ENCODE measurements around the gene TCEAL8. TPM values are rescaled to one million over a fixed set of nuclear protein-coding genes. Genes with fewer than 3 reads are reported as not detected.

TCEAL8 gene
- total and polyA plus RNA-seq, 2 of the 8 experiments (the other 6 are each of a cell fraction or from before 2014, with no cell fraction given): 47.2 to 82.2 TPM

DNA sequence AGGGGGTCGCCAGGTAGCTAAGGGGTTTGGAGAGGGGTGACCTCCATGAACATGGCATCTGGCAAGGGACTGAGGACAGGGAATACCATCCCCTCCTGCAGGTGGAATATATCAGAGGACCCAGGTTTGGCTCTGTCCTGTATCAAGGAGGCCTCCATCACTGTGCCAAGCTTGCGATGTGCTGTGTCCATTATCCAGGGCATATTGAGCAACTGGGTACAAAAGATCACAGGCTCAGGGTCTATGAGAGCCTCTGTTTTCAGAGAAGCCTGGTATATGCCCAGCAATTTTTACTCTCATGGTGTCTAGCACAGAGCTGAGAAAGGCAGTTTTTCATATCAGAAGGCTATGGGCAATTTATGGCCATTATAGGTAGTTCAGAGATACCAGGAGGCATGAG lies 38.2 kb upstream of the TCEAL8 start:
- Histone ChIP-seq H2BK20ac (ENCODE audit: low read length) (no peak overlapping the region), H4K5ac (ENCODE audit: insufficient read length, low read depth, low read length) (no peak overlapping the region)

More for the DNA sequence above, 38.2 kb upstream of the TCEAL8 start:
- H3K9me3 ChIP-seq (ENCODE audit: insufficient read depth in 2 of 2, low read depth in 1 of 2, low read length in 1 of 2): no peaks in the 10 kb centered on the region
- H3K27me3 ChIP-seq (replicated peaks in 1 of 4; ENCODE audit: control insufficient read depth in 3 of 4, extremely low read depth in 1 of 4, insufficient read depth in 3 of 4, low read length in 3 of 4): peaks cover 0 to 4% (median 1%) of the 10 kb centered on the region in 4 experiments; a peak in 2 of 7 replicates
- H3K27ac ChIP-seq (ENCODE audit: low read depth, low read length): no peak overlapping the region
- no peak for TF ChIP-seq CREB1 (IDR thresholded peaks at IDR 0.05)
- TF ChIP-seq POU5F1 (IDR thresholded peaks at IDR 0.05; ENCODE audit: low read depth, low read length): no peak
- TF ChIP-seq YY1 (IDR thresholded peaks at IDR 0.05; ENCODE audit: low read depth, low read length): no peak
- TF ChIP-seq HDAC2 (IDR thresholded peaks at IDR 0.05; ENCODE audit: borderline replicate concordance in 1 of 2, low read depth in 2 of 2, low read length in 2 of 2): no peak
- TF ChIP-seq CHD2 (IDR thresholded peaks at IDR 0.05; ENCODE audit: low read length): no peak
- TF ChIP-seq GTF2F1 (IDR thresholded peaks at IDR 0.05; ENCODE audit: borderline replicate concordance, low read depth, low read length): no peak
- TF ChIP-seq, protein P1, sequence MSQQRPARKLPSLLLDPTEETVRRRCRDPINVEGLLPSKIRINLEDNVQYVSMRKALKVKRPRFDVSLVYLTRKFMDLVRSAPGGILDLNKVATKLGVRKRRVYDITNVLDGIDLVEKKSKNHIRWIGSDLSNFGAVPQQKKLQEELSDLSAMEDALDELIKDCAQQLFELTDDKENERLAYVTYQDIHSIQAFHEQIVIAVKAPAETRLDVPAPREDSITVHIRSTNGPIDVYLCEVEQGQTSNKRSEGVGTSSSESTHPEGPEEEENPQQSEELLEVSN (IDR thresholded peaks at IDR 0.05): no peak
- TF ChIP-seq SP1 (IDR thresholded peaks at IDR 0.05; ENCODE audit: low read depth, low read length): no peak
- TF ChIP-seq PHF8 (conservative IDR thresholded peaks at IDR 0.05; ENCODE audit: low read depth, low read length): no peak
- no peak overlapping the region for H3K4ac ChIP-seq (replicated peaks; ENCODE audit: insufficient read length, low read depth, low read length)
- H4K8ac ChIP-seq (ENCODE audit: extremely low read depth, insufficient read depth, low read length): no peak overlapping the region
- ChIA-PET CTCF (ENCODE audit: partially characterized antibody) (no interaction called here), POLR2A (ENCODE audit: partially characterized antibody) (no interaction called here)
- no peaks in the 10 kb centered on the region for H3K36me3 ChIP-seq (ENCODE audit: control insufficient read depth in 2 of 4, insufficient read depth in 4 of 4, low read length in 3 of 4)
- H2BK120ac ChIP-seq (replicated peaks; ENCODE audit: low read depth, low read length): no peak overlapping the region
- DNase-seq (ENCODE audit: low read depth in 1 of 2, low spot score in 2 of 2) (no peak), FAIRE-seq (no peak)
- H4K20me1 ChIP-seq (replicated peaks in 1 of 2; ENCODE audit: control insufficient read depth in 1 of 2, insufficient read depth in 2 of 2, low read length in 2 of 2): no peaks in the 10 kb centered on the region
- H3K79me2 ChIP-seq (ENCODE audit: control insufficient read depth in 1 of 2, insufficient read depth in 2 of 2, low read length in 2 of 2): no peaks in the 10 kb centered on the region
- H2BK12ac ChIP-seq (ENCODE audit: low read depth, low read length): no peak overlapping the region
- H2BK15ac ChIP-seq (ENCODE audit: low read length): no peak overlapping the region
- H2AFZ ChIP-seq (ENCODE audit: low read length): no peak overlapping the region
- no peak overlapping the region for H3K4me2 ChIP-seq (ENCODE audit: insufficient read depth in 1 of 2, low read depth in 2 of 2, low read length in 2 of 2)
- H3K9ac ChIP-seq (replicated peaks in 1 of 4; ENCODE audit: extremely low read depth in 1 of 4, low read depth in 3 of 4, low read length in 3 of 4): no peak overlapping the region
- H4K91ac ChIP-seq (replicated peaks; ENCODE audit: insufficient read length, low read length): no peak overlapping the region
- H3K23me2 ChIP-seq (ENCODE audit: low read depth, low read length): no peaks in the 10 kb centered on the region
- H2BK5ac ChIP-seq (ENCODE audit: low read depth, low read length): no peak overlapping the region
- WGBS, 2 experiments (ENCODE audit: extremely low coverage in 1 of 2, insufficient coverage in 1 of 2, insufficient read length in 1 of 2, insufficient replicate concordance in 2 of 2, low coverage in 1 of 2, low lambda C conversion rate in 2 of 2, missing lambda C conversion rate in 1 of 2): 95% methylated on average over 2 of the region's 2 CpGs; no CpG with 5 or more reads in 1 of the 2 experiments
- no peak overlapping the region for H3K18ac ChIP-seq (ENCODE audit: extremely low read depth, low read length)
- H3K23ac ChIP-seq (ENCODE audit: insufficient read length): no peak overlapping the region
- no peak overlapping the region for H3K4me3 ChIP-seq (ENCODE audit: extremely low read depth in 1 of 4, insufficient read depth in 2 of 4, low read depth in 3 of 4, low read length in 4 of 4)
- no peaks in the 10 kb centered on the region for H3K79me1 ChIP-seq (ENCODE audit: low read depth, low read length)
- H3K56ac ChIP-seq (replicated peaks; ENCODE audit: insufficient read length, low read depth, low read length): no peak overlapping the region
- no peak overlapping the region for H2AK5ac ChIP-seq (ENCODE audit: low read depth, low read length)
- H3K4me1 ChIP-seq (replicated peaks in 1 of 4; ENCODE audit: control insufficient read depth in 3 of 4, insufficient read depth in 4 of 4, low read length in 3 of 4): no peaks in the 10 kb centered on the region
- H3K14ac ChIP-seq (ENCODE audit: insufficient read length): no peak overlapping the region

All from H1 (cell line).